Caki2 (cell line): ENCODE results near the gene ICAM1. TPM values are rescaled to one million over a fixed set of nuclear protein-coding genes. Genes with fewer than 3 reads are reported as not detected.
"Not testable (repeated sequence)": the region's sequence is repeated elsewhere in the genome, so short reads cannot be mapped to it uniquely, and the experiment has no call there.

Source experiments
- DNase-seq: peaks from one replicate; pipeline ENCODE4 v3.0.0-alpha.2; 2015; ENCODE audit warnings: low read depth
- in situ Hi-C: cut with HindIII; loops from 2 replicates; pipeline ENCODE4 v1.10.0; 2016; ENCODE audit warnings: low sequenced_read_pairs, low pct_unique_long_range_greater_than_20kb, mixed read lengths
- total RNA-seq: library from RNA; depleted of rRNA; stranded (reverse); fragments of >200 nt; shearing (Covaris generic); gene quantifications from 2 replicates; pipeline ENCODE4 v1.2.3, GENCODE V29; 2014; ENCODE audit warnings: low replicate concordance

ICAM1 gene
- total RNA-seq, 1 experiment from 2014 or later, result not detected

- DNase-seq, result no peak
These were observed 32.6 kb upstream of the ICAM1 start for GRCh38 chr19:10238172-10238783.

GRCh38 chr19:10241826-10242449 is 29.0 kb upstream of the ICAM1 start:
- in situ Hi-C loops, DNase-seq: not testable (repeated sequence)

More at GRCh38 chr19:10238172-10238783, 32.6 kb upstream of the ICAM1 start:
- in situ Hi-C loops, result no loop called here

DNA sequence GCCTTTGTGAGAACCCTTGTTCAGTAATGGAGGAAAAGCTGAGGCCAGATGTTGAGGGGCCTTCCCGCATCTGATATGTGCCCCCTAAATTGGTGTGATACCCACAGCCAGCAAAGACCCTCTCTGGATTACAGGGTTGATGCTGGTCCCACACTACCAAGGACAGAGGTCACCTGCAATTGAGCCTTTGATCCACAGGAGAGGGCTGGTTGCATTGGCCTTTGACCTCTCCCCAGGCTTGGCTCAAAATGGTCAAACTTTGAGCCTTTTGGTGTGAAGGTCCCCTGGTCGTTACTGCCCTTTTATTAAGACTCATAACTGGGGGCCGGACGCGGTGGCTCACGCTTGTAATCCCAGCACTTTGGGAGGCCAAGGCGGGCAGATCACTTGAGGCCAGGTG is 27.3 kb upstream of the ICAM1 start:
- in situ Hi-C loops, result no loop called here
- no peak for DNase-seq

GRCh38 chr19:10245189-10245939 is 25.6 kb upstream of the ICAM1 start:
- DNase-seq, result no peak
- in situ Hi-C loops, result no loop called here

DNA sequence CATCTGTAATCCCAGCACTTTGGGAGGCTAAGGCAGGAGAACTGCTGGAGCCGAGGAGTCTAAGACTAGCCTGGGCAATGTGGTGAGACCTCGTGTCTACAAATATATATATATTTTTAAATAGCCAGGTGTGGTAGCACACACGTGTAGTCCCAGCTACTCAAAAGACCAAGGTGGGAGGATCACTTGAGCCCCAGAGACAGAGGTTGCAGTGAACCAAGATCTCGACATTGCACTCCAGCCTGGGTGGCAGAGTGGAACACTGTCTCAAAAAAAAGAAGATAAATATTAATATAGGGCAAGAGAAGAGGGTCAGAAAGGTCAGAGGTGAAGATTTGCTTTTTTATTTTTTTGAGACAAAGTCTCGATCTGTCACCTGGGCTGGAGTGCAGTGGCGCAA is 24.4 kb upstream of the ICAM1 start:
- DNase-seq, result no peak
- in situ Hi-C loops, result no loop called here

- DNase-seq, result peak; percentile 92
- in situ Hi-C loops, result no loop called here
These were observed 18.9 kb upstream of the ICAM1 start, which contains the start of gene MRPL4 for GRCh38 chr19:10251792-10252694. MRPL4 (plus strand) TSS chr19:10252214; CDS start chr19:10252254, 40 bp downstream.

GRCh38 chr19:10252707-10253106 is 18.2 kb upstream of the ICAM1 start:
- in situ Hi-C loops, result no loop called here
- DNase-seq, result no peak

GRCh38 chr19:10254244-10254643 is 16.7 kb upstream of the ICAM1 start:
- in situ Hi-C loops, result no loop called here
- no peak for DNase-seq

GRCh38 chr19:10255358-10255757 is 15.6 kb upstream of the ICAM1 start:
- in situ Hi-C loops, result no loop called here
- DNase-seq, result no peak

- no peak for DNase-seq
- in situ Hi-C loops, result no loop called here
These were observed 14.4 kb upstream of the ICAM1 start for GRCh38 chr19:10256551-10256950.

DNA sequence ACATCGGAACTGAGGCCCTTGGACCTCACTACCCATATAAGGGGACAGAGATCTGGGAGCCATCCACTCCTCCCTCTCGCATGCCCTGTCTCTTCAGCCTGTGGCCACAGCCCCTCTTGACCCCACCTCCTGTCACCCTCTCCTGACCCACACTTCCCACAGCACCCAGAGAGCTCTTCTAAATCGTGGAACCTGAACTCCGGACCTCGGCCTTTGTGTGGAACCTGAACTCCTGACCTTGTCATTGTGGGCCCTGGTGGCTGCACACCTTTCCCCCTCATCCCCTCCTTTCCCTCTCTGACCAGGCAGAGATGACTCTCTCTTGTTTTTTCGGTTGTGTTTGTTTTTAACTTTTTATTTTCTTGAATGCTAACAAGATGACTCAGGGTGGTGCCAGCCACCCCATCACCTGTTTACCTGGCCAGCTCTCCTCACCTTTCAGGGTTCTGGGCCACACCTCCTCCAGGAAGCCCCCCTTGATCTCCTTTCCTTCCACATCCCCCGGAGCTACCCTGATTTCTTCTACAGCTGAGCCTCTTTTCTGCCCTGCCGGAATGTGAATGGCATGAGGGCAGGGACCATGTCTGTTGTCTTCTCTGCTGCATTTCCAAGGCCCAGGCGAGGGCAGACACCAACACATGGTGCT is 13.8 kb upstream of the ICAM1 start:
- no peak for DNase-seq
- in situ Hi-C loops, result no loop called here

- DNase-seq, result no peak
- in situ Hi-C loops, result no loop called here
These were observed 12.7 kb upstream of the ICAM1 start for GRCh38 chr19:10258080-10258710.

DNA sequence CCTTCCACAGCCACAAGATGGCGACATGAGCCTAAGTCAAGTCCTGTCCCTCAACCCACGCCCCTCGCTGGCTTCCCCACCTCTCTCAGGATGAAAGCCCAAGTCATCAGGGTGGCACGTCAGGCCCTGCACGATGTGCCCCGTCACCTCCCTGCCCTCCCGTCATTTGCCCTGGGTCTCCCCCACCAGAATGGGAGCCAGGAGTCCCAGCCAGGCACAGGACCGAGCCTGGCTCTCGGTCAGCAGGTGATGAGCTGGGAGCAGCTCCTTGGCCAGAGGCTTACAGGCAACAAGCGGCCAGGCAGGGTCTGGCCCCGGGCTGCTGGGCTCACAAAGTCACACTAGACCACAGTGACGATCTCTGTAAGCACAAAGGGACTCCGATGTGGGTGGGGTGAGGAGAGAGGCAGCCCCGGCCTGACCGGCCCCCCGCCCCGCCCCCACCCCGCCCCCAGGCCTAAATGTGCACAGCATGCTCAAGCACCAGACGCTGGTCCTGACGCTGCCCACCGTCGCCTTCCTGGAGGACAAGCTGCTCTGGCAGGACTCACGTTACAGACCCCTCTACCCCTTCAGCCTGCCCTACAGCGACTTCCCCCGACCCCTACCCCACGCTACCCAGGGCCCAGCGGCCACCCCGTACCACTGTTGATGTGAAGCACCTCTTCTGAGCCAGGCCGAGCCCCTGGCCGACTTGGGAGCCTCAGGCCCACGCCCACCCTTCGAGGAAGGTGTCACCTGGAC is 11.6 kb upstream of the ICAM1 start:
- in situ Hi-C loops, result no loop called here
- DNase-seq, result peak; percentile 71

DNA sequence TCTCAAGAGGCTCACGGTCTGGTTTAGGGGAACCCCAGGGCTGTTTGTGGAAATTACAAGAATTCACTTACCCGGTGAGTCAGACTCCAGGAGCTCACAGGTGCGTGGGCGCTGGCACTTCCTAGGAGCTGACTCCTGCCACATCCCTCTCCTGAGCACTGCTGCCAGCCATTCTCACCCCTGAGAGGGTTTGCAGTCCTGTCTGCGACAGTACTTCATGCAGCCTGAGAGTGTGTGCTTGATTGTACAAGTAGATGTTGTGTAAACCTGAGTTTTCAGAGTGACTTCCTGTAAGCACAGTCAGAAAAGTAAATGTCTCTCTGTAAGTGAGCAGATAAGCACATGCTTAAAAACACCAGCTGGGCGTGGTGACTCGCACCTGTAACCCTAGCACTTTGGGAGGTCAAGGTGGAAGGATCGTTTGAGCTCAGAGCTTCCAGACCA is 10.8 kb upstream of the ICAM1 start:
- in situ Hi-C loops, result no loop called here
- no peak for DNase-seq

GRCh38 chr19:10262771-10263170 is 8.1 kb upstream of the ICAM1 start:
- DNase-seq, result no peak
- in situ Hi-C loops, result no loop called here

GRCh38 chr19:10266706-10267105 is 4.2 kb upstream of the ICAM1 start:
- no peak for DNase-seq
- in situ Hi-C loops, result no loop called here

DNA sequence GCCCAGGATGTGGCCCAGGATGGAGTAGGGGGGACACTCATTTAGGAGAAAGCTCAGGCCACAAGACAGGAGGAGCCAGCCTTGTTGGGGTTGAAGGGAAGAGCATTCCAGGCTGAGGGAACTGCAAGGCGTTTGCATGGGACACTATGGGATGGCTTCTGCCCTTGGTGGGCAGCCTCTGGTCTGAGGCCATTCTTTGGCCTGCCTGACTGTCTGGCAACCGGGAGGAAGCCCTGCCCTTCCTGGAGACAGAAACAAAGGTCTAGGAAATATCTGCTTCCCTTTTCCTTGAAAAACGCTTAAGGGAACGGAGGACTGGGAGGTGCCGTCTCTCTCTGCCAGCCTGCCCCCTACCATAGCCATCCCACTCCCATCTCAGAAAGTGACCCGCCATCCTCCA is 2.8 kb upstream of the ICAM1 start:
- no peak for DNase-seq
- in situ Hi-C loops, result no loop called here
